Measurements from ENCODE around the gene COL6A1.
"Not testable (repeated sequence)": the region's sequence is repeated elsewhere in the genome, so short reads cannot be mapped to it uniquely, and the experiment has no call there.

Gene COL6A1

DNA sequence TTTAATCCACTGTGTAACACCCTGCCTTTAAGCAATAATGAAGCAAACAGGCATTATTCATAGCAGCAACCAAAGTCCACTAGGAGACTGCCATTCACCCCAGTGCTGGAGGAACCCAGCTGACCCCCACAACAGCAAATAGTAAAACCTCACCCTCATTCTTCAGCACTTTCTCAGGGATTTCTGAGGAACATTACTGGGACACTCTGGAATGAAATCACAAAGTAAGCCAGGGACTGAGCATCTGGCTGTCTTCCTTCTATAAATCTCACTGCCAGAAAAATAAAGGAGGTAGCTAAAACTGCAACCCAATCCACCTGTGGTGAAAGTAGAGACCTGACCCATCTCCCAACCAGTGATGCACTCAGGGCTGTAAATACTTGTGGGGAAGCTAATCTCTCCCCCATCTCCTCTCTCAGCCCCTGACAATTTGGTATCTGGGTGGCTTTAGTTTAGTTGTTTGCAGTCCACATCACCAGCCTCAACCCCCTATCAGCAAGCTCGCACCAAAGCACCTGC lies 47.1 kb downstream of the COL6A1 start:
- DNase-seq (ENCODE audit: low read depth), result no peak

GRCh38 chr21:46029186-46029924 lies 47.8 kb downstream of the COL6A1 start:
- DNase-seq (ENCODE audit: low read depth), result no peak

- no peak for DNase-seq (ENCODE audit: low read depth)
Measured at GRCh38 chr21:46031484-46031883, 49.9 kb downstream of the COL6A1 start.

GRCh38 chr21:46032100-46032499 lies 50.5 kb downstream of the COL6A1 start:
- no peak for DNase-seq (ENCODE audit: low read depth)

GRCh38 chr21:46033410-46034400 lies 52.1 kb downstream of the COL6A1 start:
- no peak for DNase-seq (ENCODE audit: low read depth)

DNA sequence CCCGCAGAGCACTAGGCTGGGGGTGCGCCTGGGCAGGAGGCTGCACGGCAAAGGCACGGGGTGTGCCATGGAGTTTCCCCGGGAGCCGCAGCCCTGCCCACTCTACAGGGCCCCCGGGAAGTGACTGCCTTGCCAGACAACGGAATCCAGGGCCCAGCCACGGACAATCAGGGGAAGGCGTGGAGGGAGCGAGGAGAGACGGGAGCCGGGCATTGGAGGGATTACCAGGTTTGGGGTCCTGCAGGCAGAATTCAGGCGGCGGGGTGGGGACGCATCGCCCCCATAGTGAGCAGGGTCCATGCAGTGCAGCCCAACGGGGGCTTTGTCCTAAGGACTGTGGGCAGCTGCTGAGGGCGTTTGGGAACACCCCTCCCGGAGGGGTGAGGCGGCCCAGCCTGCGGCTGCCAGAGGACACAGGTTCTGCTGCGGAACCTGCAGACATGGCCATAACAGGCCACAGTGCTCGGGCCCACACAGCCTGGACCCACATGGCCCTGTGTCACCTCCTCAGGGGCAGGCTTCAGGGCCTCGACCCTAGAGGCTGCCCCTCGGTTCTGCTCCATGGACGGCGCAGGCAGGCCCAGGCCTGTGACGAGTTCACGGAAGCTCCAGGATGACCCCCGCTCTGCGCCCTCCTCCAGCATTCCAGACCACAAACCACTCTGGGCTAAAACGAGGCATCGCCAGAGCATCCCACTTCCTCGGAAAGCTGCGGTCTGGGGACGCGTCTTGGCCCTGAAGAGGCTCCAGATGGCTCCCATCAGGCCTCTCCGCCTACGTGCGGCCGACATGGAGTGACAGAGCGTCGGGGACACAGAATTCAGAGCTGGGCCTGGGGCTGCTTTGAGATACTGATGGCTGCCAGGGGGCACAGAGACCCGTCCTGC lies 54.5 kb downstream of the COL6A1 start:
- DNase-seq (ENCODE audit: low read depth), result no peak

GRCh38 chr21:46036696-46037330 lies 55.2 kb downstream of the COL6A1 start:
- no peak for DNase-seq (ENCODE audit: low read depth)

DNA sequence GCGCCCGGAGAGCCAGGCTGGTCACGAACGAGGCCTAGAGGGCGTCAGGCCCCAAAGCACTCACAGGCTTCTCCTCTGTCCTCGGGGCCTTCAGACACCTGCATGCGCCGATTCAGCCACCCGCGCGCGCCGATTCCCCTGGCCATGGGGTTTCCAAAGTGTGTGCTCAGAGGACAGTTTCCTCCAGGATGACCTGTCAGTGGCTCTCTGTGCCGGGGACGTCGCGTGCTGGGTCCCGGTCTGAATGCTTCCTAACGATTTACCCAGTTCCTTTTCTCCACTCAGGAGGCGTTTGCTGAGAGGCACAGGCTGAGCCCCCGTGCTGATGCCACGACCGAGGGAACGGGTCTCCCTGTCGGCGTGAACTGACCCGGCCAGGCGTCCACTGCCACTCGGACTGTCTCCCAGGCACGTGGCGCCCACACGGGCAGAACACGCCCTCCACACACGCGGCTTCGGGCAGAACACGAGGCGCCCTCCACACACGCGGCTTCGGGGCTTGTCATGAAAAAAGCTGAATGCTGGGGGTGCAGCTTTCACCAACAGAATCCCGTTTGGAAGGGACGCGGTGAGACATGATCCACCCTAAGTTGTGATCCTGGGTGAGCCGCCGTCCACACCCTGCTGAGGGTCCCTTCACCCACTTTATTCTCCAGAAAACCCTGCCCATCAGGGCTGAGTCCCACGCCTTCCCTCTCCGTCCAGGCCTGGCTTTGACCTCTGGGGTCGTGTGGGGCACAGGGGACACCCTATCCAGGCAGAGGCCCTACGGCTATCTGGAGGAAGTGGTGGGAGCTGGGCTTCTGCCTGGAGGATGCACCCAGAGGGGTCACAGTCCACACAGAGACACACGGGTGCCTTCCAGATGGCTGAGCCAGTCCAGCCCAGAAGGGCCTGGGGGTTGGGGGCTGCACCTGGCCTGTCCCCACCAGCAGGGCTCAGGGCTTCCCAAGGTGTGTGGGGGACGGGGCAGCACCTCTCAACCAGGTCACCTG lies 56.1 kb downstream of the COL6A1 start:
- no peak for DNase-seq (ENCODE audit: low read depth)

GRCh38 chr21:46038341-46038829 lies 56.8 kb downstream of the COL6A1 start:
- DNase-seq (ENCODE audit: low read depth), result no peak

DNA sequence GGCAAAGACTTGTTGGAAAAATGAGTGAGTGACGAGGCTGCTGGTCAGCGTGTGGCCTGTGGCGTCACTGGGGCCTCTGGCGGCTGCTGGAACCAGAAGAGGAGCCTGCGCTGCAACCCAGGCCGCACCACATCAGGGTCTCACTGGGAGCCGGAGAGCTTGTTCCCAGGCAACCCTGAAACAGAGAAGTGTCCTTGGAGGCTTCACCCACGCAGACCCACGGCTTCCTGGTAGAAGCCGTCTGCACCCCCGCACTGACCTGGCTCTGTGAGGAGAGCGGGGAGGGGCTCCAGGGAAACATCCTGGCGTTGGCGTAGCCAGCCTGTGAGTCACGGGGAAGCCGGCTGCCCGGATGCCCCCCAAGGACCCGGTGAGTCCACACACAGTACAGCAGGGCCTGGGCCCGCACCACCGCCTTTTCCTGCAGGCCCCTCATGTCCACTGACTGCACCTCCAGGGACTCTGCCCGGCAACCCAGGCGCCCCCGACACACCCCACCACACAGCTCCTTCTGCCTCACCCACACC lies 57.4 kb downstream of the COL6A1 start:
- DNase-seq (ENCODE audit: low read depth), result no peak

GRCh38 chr21:46039891-46040660 lies 58.5 kb downstream of the COL6A1 start:
- DNase-seq (ENCODE audit: low read depth), result no peak

DNA sequence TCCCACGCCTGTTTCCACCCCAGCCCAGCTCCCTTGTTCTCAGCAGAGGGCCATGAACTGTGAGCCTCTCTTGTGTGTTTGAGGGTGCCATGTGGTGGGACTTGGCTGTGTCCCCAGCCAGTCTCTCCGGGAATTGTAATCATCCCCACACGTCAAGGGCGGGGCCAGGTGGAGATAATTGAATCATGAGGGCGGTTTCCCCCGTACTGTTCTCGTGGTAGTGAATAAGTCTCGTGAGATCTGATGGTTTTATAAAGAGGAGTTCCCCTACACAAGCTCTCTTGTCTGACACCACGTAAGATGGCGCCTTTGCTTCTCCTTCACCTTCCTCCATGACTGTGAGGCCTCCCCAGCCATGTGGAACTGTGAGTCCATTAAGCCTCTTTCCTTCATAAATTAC lies 59.1 kb downstream of the COL6A1 start:
- no peak for DNase-seq (ENCODE audit: low read depth)

DNA sequence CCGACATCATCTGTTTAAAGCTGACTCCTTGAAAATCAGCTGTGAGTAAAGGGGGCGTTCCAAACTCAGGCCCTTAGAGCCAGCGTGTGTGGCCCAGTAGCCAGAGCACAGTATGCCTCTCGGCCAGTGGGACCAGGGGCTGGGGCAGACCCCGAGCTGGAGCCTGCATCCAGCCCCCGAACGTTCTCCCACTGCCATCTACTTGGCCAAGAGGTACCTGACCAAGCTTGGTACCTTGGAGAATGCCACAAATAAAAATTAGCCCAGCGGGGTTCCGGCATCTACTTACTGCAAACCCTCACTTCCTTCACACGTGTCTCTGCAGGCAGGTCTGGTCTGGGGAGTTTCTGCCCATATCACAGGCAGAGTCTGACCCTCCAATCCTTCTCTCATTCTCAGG lies 59.6 kb downstream of the COL6A1 start:
- no peak for DNase-seq (ENCODE audit: low read depth)

DNA sequence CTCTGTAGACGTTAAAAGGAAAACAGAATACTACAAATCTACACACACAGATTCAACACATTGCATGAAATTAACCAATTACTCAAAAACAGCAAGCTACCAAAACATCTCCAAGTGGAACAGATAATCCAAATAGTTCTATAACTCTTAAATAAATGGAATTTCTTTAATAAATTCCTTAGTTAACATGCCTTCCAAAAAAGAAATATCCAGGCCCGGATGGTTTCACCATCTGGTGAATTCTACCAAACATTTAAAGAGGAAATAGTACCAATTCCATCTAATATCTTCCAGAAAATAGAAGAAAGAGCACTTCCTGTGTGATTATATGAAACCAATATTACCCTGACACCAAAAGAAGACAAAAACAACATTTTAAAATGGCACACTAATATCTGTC lies 63.6 kb downstream of the COL6A1 start:
- no peak for DNase-seq (ENCODE audit: low read depth)

DNA sequence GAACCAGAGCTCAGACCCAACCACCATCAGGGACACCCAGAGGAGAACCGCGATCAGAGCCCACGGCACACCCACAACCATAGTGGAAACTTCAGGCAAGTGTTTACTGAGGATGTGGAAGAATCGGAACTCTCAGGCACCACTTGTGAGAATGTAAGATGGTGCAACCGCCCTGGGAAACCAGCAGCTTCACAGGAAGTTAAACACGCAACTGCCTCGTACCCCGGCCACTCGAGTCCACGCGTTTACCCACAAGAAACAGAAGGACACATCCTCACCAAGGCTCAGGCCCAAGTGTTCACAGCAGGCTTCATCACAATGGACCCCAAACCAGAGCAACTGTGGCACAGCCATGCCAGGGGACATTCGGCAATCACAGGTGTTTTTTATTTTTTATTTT lies 64.9 kb downstream of the COL6A1 start:
- DNase-seq (ENCODE audit: low read depth), result no peak

GRCh38 chr21:46046906-46047305 lies 65.3 kb downstream of the COL6A1 start:
- DNase-seq (ENCODE audit: low read depth), result not testable (repeated sequence)

- DNase-seq (ENCODE audit: low read depth), result no peak
Measured at GRCh38 chr21:46048926-46049889, 67.6 kb downstream of the COL6A1 start.

Measured in stimulated activated CD8-positive, alpha-beta memory T cell treated with anti-CD3 and anti-CD28 coated beads, Interleukin-4, amount 100 ng/mL, for 24 hours (primary cell).